ENCODE measurements around the gene CD200. TPM values are rescaled to one million over a fixed set of nuclear protein-coding genes. Genes with fewer than 3 reads are reported as not detected.

CD200 gene
- polyA plus RNA-seq, 1 experiment = 0.10 TPM

DNA sequence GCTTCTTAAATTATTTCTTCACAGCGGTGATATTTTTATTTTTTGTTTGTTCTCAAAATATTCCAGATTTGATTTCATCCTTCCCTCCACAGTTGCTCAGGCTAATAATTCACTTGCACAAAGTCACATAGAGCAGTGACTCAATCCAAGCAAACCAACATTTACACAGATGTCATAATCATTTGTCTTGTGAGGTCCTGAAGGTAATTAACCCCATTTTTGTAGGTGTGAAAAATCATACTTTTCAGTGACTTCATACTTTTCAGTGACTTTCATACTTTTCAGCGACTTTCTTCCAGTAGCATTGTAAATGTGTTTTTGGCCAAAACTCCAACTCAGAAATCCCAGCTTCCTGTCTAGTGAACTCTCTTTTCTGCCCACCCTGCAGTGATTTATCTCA, 32.1 kb downstream of the CD200 start:
- H3K4me3 ChIP-seq (ENCODE audit: low read depth, low read length) = no peak overlapping the region
- ChIA-PET POLR2A (no interaction called here), CTCF (no interaction called here)
- TF ChIP-seq, protein P1, sequence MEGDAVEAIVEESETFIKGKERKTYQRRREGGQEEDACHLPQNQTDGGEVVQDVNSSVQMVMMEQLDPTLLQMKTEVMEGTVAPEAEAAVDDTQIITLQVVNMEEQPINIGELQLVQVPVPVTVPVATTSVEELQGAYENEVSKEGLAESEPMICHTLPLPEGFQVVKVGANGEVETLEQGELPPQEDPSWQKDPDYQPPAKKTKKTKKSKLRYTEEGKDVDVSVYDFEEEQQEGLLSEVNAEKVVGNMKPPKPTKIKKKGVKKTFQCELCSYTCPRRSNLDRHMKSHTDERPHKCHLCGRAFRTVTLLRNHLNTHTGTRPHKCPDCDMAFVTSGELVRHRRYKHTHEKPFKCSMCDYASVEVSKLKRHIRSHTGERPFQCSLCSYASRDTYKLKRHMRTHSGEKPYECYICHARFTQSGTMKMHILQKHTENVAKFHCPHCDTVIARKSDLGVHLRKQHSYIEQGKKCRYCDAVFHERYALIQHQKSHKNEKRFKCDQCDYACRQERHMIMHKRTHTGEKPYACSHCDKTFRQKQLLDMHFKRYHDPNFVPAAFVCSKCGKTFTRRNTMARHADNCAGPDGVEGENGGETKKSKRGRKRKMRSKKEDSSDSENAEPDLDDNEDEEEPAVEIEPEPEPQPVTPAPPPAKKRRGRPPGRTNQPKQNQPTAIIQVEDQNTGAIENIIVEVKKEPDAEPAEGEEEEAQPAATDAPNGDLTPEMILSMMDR (IDR thresholded peaks at IDR 0.05; ENCODE audit: insufficient read depth, low read depth, low read length) = no peak
- peaks cover 1% of the 10 kb centered on the region; the same call in 1 of the 2 replicates for H3K27me3 ChIP-seq (ENCODE audit: control insufficient read depth, insufficient read depth, low read length)
- no peaks in the 10 kb centered on the region for H3K36me3 ChIP-seq (ENCODE audit: control insufficient read depth, insufficient read depth, low read length)
- DNase-seq (ENCODE audit: low read depth) = no peak

DNA sequence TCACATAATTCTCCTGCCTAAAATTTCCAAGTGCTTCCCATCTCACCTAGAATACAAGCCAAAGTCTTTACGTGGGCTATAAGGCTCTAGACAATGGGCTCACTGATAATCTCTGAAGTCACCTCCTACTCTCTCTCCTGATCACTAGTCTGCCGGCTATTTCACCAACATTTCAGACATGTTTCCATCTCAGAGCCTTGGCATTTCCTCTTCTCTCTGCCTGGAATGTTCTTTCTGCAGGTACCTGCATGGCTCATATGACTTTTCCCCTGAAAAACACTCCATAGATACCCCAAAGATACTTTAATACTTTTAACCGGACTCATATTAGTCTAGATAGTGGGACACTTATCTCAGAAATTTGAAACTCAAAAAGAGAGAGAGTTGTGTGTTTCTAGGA, 32.7 kb downstream of the CD200 start:
- no peaks in the 10 kb centered on the region for H3K36me3 ChIP-seq (ENCODE audit: control insufficient read depth, insufficient read depth, low read length)
- no peak overlapping the region for H3K4me3 ChIP-seq (ENCODE audit: low read depth, low read length)
- TF ChIP-seq, protein P1 (IDR thresholded peaks at IDR 0.05; ENCODE audit: insufficient read depth, low read depth, low read length) = no peak
- DNase-seq (ENCODE audit: low read depth) = no peak
- H3K27me3 ChIP-seq (ENCODE audit: control insufficient read depth, insufficient read depth, low read length) = peaks cover 1% of the 10 kb centered on the region; the same call in 1 of the 2 replicates
- ChIA-PET CTCF (no interaction called here), POLR2A (no interaction called here)

- no peaks in the 10 kb centered on the region for H3K36me3 ChIP-seq (ENCODE audit: control insufficient read depth, insufficient read depth, low read length)
- TF ChIP-seq, protein P1 (IDR thresholded peaks at IDR 0.05; ENCODE audit: insufficient read depth, low read depth, low read length) = no peak
- ChIA-PET POLR2A (no interaction called here), CTCF (no interaction called here)
- no peak overlapping the region for H3K4me3 ChIP-seq (ENCODE audit: low read depth, low read length)
- H3K27me3 ChIP-seq (ENCODE audit: control insufficient read depth, insufficient read depth, low read length) = peaks cover under 1% of the 10 kb centered on the region; the same call in 1 of the 2 replicates
- DNase-seq (ENCODE audit: low read depth) = no peak
These were observed 33.6 kb downstream of the CD200 start for GRCh38 chr3:112366522-112366921.

DNA sequence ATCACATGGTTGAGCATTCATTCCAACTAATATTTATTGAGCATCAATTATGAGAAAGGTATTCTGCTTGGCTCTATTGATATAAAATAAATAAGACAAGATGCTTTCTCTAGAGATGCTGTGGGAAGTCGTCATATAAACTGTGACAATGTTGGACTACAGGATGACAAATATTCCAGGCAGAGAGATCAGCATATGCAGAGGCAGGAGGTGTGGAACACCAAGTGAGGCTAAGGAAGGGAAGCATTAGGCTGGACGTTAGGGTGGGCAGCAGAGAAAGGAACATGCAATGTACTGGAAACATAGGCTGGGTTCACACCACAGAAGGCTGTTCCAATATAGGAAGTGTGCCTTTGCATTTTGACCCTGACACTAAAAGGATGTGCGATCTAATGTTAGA, 38.6 kb downstream of the CD200 start:
- no peaks in the 10 kb centered on the region for H3K36me3 ChIP-seq (ENCODE audit: control insufficient read depth, insufficient read depth, low read length)
- ChIA-PET CTCF (no interaction called here), POLR2A (no interaction called here)
- no peak for DNase-seq (ENCODE audit: low read depth)
- no peaks in the 10 kb centered on the region for H3K27me3 ChIP-seq (ENCODE audit: control insufficient read depth, insufficient read depth, low read length)
- TF ChIP-seq, protein P1 (IDR thresholded peaks at IDR 0.05; ENCODE audit: insufficient read depth, low read depth, low read length) = no peak
- no peak overlapping the region for H3K4me3 ChIP-seq (ENCODE audit: low read depth, low read length)

- no peak overlapping the region for H3K4me3 ChIP-seq (ENCODE audit: low read depth, low read length)
- no peaks in the 10 kb centered on the region for H3K36me3 ChIP-seq (ENCODE audit: control insufficient read depth, insufficient read depth, low read length)
- no peaks in the 10 kb centered on the region for H3K27me3 ChIP-seq (ENCODE audit: control insufficient read depth, insufficient read depth, low read length)
- ChIA-PET CTCF (interaction anchor here (1.7 kb wide), 1 partner anchor 19 kb away, joined by 4 read pairs; no protein-coding TSS in a partner anchor), POLR2A (no interaction called here)
- DNase-seq (ENCODE audit: low read depth) = no peak
- TF ChIP-seq, protein P1 (IDR thresholded peaks at IDR 0.05; ENCODE audit: insufficient read depth, low read depth, low read length) = no peak
These were observed 39.4 kb downstream of the CD200 start for GRCh38 chr3:112372396-112372795.

Measured in BJ (cell line).